ENCODE results near the gene SIAH1. TPM values are rescaled to one million over a fixed set of nuclear protein-coding genes. Genes with fewer than 3 reads are reported as not detected.

SIAH1 gene
- polyA plus RNA-seq, 2 of the 4 experiments (the other 2 are of a cell fraction) = 13.3 to 28.5 TPM

- no peak for TF ChIP-seq HDAC2 (IDR thresholded peaks at IDR 0.05)
- no peak for TF ChIP-seq HOXB5 (CRISPR knock-in tag; IDR thresholded peaks at IDR 0.05)
- no peak for TF ChIP-seq EHF (CRISPR knock-in tag; IDR thresholded peaks at IDR 0.05)
- TF ChIP-seq CHD4 (IDR thresholded peaks at IDR 0.05; ENCODE audit: borderline replicate concordance) = no peak
- no peak for TF ChIP-seq USF2 (IDR thresholded peaks at IDR 0.05)
- no peak for TF ChIP-seq RFX5 (IDR thresholded peaks at IDR 0.05)
- TF ChIP-seq RCOR1 (IDR thresholded peaks at IDR 0.05; ENCODE audit: low read depth, low read length) = no peak
- TF ChIP-seq NPAS2 (CRISPR knock-in tag; IDR thresholded peaks at IDR 0.05; ENCODE audit: borderline replicate concordance) = no peak
- no peak for TF ChIP-seq EP300 (IDR thresholded peaks at IDR 0.05)
- TF ChIP-seq MAFK (IDR thresholded peaks at IDR 0.05; ENCODE audit: partially characterized antibody) = peak; percentile 4
- TF ChIP-seq BHLHE40 (IDR thresholded peaks at IDR 0.05; ENCODE audit: low read depth, low read length) = no peak
- TF ChIP-seq FOSL2 (IDR thresholded peaks at IDR 0.05) = peak; percentile 58; the same call in 1 of the 2 replicates
- peak; percentile 82 for TF ChIP-seq FOSL2 (CRISPR knock-in tag; IDR thresholded peaks at IDR 0.05)
- no peak for TF ChIP-seq ESRRA (IDR thresholded peaks at IDR 0.05; ENCODE audit: borderline replicate concordance, low read length)
These were observed 24.8 kb upstream of the SIAH1 start (continued) for GRCh38 chr16:48409839-48410632.

GRCh38 chr16:48408688-48409087 lies 23.5 kb upstream of the SIAH1 start:
- POLR2A ChIA-PET = interaction anchor here (1.0 kb wide), 1 partner anchor 23 kb away, joined by 3 read pairs; no protein-coding TSS in a partner anchor

GRCh38 chr16:48405907-48406306 lies 20.7 kb upstream of the SIAH1 start:
- DNase-seq (ENCODE audit: low read depth in 1 of 2, low spot score in 1 of 2) (no peak), ATAC-seq (no peak), FAIRE-seq (no peak)
- Histone ChIP-seq H3K27ac (no peak overlapping the region), H3K4me2 (no peak overlapping the region), H3K4me3 (no peak overlapping the region), H3K4me1 (peaks cover 35% of the 10 kb centered on the region), H3K9me3 (no peaks in the 10 kb centered on the region)
- ChIA-PET POLR2A (no interaction called here), CTCF (no interaction called here)
- 78% methylated on average over 4 of the region's 4 CpGs for WGBS (ENCODE audit: missing lambda C conversion rate)
- TF ChIP-seq REST (IDR thresholded peaks at IDR 0.05) (no peak), E2F6 (IDR thresholded peaks at IDR 0.05; ENCODE audit: borderline replicate concordance, low read depth) (no peak), MAX (IDR thresholded peaks at IDR 0.05) (no peak), HOXB5 (CRISPR knock-in tag; IDR thresholded peaks at IDR 0.05) (no peak), RFX5 (IDR thresholded peaks at IDR 0.05) (no peak), ELK1 (IDR thresholded peaks at IDR 0.05; ENCODE audit: low read depth, low read length) (no peak), TP53 (CRISPR knock-in tag; IDR thresholded peaks at IDR 0.05) (no peak), HOXB13 (CRISPR knock-in tag; IDR thresholded peaks at IDR 0.05; ENCODE audit: low read depth) (no peak)

More at GRCh38 chr16:48408688-48409087, 23.5 kb upstream of the SIAH1 start:
- peaks cover 43% of the 10 kb centered on the region for H3K4me1 ChIP-seq
- no peaks in the 10 kb centered on the region for H3K9me3 ChIP-seq
- peak overlapping the region; percentile 21; the same call in 1 of the 3 replicates for H3K4me2 ChIP-seq
- CTCF ChIA-PET = interaction anchor here (1.0 to 1.5 kb wide), 2 partner anchors 55 to 215 kb away, joined by 3 to 5 read pairs; no protein-coding TSS in a partner anchor
- TF ChIP-seq PBX3 (IDR thresholded peaks at IDR 0.05) (no peak), ZC3H11A (IDR thresholded peaks at IDR 0.05) (no peak), ZFP36 (IDR thresholded peaks at IDR 0.05; ENCODE audit: borderline replicate concordance, partially characterized antibody) (no peak), E2F6 (IDR thresholded peaks at IDR 0.05; ENCODE audit: borderline replicate concordance, low read depth) (no peak), EHMT2 (IDR thresholded peaks at IDR 0.05; ENCODE audit: low read depth) (no peak), PHF8 (IDR thresholded peaks at IDR 0.05; ENCODE audit: borderline replicate concordance, low read depth) (no peak), GATA3 (IDR thresholded peaks at IDR 0.05; ENCODE audit: borderline replicate concordance) (no peak)
- DNase-seq (ENCODE audit: low read depth in 1 of 2, low spot score in 1 of 2) (peak in 1 of 2 experiments; percentile 20), FAIRE-seq (no peak), ATAC-seq (no peak)
- WGBS (ENCODE audit: missing lambda C conversion rate) = 88% methylated on average over 7 of the region's 7 CpGs
- peak overlapping the region in 1 of 2 experiments; percentile 31; a peak in 3 of 6 replicates for H3K27ac ChIP-seq
- H3K4me3 ChIP-seq = no peak overlapping the region

Measured in A549 (cell line).